NCI-H2196 treated with DMSO at 0.1 percent for 48 hours (cell line): ENCODE data around the gene PLA2G4D.

Experiments
- DNase-seq: peaks from one replicate; lab custom pipeline; 2025; ENCODE audit not compliant: unreplicated experiment; lab: John Stamatoyannopoulos, UW

Gene PLA2G4D

DNA sequence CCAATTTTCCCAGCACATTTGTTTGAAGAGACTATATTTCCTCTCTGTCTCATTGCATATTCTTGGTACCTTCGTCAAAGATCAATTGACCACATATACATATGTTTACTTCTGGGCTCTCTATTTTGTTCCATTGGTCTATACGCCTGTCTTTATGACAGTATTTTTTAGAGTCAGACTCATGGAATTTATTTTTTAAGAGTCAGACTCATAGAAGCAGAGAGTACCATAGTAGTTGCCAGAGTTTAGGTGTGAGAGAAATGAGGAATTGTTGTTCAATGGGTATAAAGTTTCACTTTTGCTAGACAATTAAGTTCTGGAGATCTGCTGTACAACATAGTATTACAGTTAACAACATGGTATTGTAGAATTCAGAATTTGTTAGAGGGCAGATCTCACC lies 35.0 kb upstream of the PLA2G4D start:
- DNase-seq, result no peak

GRCh38 chr15:42128476-42128875 lies 34.1 kb upstream of the PLA2G4D start:
- no peak for DNase-seq

DNA sequence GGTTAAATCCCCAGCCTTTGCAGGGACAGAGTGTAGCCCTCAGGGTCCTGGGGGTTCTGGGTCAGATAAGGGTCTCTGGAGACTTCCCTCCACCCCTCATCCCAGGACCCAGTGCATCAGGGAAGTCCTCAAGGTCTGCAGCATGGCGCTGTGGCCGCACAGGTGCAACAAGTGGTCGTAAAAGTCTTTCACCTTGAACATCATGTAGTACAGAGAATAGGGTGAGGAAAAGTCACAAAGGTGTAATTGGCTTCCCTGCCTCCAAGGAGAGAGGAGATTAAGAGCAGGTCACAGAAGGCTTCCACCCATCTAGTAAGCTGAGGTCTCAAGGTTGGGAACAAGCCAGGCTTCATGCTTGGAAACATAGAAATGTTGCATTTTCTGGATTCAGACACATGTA lies 29.2 kb upstream of the PLA2G4D start:
- DNase-seq, result no peak

GRCh38 chr15:42121682-42122081 lies 27.3 kb upstream of the PLA2G4D start:
- no peak for DNase-seq

GRCh38 chr15:42121021-42121420 lies 26.7 kb upstream of the PLA2G4D start:
- no peak for DNase-seq

DNA sequence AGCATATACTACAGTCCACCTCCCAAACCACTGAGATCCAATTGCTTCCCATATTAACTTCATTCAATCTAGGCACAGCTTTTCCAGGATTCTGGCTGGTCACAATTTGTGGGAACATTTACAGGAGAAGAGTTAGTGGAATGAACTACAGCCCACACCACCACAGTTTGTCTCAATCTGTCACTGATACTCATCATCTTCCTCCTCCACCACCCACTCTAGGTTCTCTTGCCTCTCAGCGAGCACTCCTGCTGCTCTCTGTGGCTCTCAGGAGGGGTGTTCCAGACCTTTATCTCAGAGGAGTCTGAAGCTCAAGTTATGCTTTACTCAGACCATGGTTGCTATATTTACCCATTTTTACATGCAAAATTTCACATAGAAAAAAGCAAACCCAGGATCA lies 25.9 kb upstream of the PLA2G4D start:
- DNase-seq, result no peak

DNA sequence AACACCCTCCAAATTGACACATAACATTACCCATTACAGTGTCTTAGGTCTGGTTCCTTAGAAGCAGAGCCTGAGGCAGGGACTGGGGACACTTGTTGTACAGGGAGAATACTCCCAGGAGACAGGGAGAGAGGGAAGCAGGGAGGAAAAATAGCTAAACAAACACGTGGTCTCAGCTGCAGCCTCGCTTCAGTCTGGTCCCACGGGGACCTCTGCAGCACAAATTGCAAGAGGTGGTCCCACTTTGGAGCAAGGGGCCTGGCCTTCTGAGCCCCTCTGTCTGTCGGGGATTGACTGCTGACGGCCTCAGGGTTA lies 25.0 kb upstream of the PLA2G4D start:
- DNase-seq, result no peak

DNA sequence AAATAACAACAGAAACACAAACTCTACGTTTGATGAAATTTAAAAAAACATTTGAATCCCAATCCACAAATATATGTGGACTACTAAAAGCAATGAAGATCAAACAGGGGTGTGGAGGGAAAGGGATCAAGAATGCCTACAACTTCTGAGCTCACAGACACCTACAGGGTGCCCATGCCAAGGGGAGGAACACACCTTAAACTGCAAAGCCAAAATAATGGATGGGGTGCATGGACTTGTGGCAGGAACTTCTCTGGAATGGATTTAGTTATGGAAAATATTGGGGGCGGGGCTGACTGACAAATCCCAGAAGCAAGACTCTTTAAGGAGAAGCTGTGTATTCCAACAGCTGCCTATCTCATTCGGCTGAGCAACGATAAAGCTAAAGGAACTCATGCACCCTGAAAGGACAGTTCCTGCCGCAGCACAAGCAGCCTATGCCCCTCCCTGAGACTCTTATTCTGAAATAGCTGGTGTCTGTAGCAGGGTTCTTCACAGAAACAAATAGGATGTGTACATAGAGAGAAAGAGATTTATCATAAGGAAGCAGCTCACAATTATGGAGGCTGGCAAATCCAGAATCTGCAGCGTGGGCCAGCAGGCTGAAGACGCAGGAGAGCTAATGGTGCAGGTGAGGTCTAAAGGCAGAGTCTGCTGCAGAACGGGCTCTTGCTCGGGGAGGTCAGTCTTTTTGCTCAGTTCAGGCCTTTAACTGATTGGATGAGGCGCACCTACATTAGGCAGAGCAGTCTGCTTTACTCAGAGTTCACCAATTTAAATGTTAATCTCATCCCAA lies 24.5 kb upstream of the PLA2G4D start:
- no peak for DNase-seq

GRCh38 chr15:42111924-42112323 lies 17.6 kb upstream of the PLA2G4D start:
- DNase-seq, result no peak

DNA sequence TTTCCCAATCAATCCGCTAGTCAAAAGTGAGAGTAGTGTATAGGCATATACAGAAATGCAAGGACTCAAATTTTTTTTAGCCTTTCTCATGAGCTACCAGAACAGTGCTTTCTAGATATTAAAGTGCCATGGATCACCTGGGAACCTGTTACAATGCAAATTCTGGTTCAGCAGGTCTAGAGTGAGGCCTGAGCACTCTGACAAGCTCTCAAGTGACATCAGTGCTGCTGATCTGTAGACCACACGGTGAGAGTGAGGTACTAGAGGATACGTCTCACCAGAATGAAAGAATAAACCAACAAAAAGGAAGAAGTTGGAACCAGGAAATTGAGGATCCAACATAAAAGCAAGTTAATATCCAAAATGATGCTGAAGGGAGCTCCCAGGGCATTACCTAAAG lies 16.0 kb upstream of the PLA2G4D start:
- DNase-seq, result no peak

- DNase-seq, result no peak
These were observed 14.4 kb upstream of the PLA2G4D start for GRCh38 chr15:42108806-42109205.

DNA sequence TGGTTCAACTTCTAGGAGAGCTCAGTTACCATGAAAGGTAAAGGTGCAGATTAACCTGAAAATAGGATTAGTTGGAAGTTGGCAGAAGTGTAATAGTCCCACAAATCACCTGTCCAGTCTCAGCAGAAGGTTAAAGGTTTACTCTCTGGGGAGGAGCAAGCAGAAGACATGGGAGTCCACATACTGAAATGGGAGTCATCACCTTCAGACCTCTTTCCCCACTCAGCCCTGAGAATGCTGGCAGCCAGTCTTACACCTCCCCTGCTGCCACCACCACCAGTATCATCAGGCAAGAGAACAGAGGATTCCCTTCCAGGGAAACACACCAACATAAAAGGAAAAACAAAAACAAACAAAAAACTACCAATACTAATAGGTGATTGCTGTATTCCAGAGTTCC lies 13.8 kb upstream of the PLA2G4D start:
- DNase-seq, result no peak

DNA sequence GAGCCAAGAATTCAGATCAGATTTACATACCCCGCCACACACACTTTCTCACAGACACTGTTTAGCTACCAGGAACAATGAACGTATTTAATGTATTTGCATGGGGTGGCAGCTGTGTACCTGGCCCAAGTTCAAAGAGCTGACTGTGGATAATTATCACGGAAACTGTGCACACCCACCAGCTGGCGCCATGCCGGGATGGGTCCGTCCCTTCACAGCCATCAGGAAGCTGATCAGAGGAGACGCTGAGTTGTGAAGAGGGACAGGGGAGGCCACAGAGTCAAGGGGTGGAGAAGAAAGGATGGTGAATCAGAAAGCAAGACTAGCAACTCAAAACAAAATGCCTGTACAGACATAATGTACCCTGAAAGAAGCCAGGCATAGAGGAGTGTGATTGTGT lies 13.1 kb upstream of the PLA2G4D start:
- no peak for DNase-seq

DNA sequence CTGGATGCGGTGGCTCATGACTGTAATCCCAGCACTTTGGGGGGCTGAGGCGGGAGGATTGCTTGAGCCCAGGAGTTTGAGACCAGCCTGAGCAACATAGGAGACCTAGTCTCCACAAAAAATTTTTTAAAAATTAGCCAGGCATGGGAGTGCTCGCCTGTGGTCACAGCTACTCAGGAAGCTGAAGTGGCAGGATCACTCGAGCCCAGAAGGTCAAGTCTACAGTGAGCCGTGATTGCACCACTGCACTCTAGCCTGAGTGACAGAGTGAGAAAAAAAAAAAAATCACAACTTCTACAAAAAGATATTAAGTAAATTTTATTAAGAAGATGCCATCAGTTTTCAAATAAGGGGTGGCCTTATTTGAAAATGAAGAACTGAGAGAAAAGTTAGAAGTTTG lies 11.9 kb upstream of the PLA2G4D start:
- DNase-seq, result no peak

DNA sequence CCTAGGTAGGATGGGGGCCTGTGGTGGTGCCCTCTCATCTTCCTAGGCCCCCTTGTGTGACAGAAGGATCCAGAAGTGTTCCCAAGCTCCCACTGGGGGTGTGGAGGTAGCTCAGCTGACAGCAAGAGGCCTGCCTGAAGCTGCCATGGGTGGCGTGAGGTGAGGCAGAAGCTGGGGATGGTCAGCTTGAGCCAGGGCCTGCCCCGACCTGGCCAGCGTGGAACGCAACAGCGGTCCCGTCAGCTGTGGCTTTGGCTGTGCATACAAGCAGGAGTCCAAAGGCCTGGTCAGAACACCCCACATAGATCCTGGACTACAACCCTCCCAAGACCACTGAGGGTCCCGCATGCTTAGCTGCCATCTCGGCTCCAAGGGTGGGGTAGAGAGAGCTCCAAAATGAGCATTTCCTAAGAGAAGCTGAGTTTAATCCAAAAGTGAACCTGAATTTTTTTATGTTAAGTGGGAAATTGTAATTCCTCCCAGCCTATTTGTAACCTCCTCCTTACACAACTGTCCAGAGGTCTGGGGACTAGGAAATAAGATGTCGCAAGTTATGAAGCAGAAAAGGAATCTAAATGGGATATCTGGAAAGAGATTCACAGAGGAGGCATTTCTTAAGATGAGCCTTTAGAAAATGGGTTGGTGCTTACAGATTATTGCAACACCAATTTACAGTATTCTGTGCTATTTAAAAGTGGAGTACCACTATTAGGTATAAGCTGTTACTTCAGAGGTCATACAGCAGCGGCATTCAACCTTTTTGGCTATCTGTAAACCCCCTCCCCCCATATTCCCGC lies 9.9 kb upstream of the PLA2G4D start:
- DNase-seq, result no peak

- DNase-seq, result no peak
These were observed 8.4 kb upstream of the PLA2G4D start for GRCh38 chr15:42102646-42103235.

DNA sequence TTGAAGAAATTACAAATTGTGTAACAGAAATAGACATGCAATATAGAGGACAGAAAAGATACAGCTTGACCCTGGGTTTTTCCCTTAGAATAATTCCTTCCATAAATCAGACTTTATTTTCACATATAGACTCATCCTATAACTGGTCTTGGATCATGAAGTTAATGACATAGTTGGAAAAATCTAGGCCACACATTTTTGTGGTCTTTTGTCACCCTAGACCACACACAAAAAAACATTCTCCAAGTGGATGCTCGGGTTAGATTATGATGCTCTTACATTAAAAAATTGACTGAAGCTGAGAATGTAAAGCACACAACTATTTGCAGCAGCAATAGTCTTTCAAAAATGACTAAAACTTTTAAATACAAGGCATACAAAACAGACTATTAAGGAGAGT lies 7.5 kb upstream of the PLA2G4D start:
- no peak for DNase-seq

GRCh38 chr15:42100021-42100800 lies 5.8 kb upstream of the PLA2G4D start:
- DNase-seq, result no peak

- no peak for DNase-seq
These were observed 2.7 kb upstream of the PLA2G4D start for GRCh38 chr15:42097018-42097417.

DNA sequence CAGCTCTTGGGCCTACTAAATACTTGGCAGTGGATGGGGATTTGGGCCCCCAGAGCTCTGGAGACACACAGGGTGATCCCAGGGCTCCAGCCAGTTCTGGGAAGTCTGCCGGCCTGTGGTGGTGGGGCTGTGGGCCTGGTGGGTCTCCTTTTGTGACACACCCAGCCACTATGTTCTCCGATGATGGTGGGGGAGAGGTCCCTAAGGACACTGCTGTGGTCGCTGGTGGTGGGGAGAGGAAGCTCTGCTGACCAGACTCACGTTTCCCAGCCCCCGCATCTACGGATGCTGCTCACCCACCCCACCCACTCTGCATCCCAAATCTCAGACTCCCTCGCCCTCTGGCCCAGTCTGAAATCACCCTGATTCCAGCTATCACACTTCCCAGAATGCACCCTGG lies 396 bp downstream of the PLA2G4D start:
- DNase-seq, result no peak
